ENCODE data around the gene CRYL1.
"Not testable (repeated sequence)": the region's sequence is repeated elsewhere in the genome, so short reads cannot be mapped to it uniquely, and the experiment has no call there.

Gene CRYL1

DNA sequence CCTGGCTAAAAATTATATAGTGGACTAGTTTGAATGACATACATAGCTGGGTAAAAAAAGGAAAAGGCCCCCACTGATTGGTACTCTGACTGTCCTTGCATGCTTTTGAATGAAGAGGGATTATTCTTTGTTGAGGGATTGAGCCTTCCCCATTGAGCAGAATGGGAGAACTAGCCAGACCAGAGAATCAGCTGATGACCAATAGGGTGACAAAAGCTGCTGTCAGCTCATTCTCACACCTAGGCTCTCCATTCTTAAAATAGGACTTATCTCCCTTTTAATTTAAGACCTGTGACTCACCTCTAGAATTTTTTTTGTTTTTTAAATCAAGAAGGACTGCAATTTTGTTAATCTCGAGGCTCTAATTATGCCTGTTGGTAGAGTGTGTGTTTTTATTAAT lies 79.3 kb downstream of the CRYL1 start:
- DNase-seq = no peak

DNA sequence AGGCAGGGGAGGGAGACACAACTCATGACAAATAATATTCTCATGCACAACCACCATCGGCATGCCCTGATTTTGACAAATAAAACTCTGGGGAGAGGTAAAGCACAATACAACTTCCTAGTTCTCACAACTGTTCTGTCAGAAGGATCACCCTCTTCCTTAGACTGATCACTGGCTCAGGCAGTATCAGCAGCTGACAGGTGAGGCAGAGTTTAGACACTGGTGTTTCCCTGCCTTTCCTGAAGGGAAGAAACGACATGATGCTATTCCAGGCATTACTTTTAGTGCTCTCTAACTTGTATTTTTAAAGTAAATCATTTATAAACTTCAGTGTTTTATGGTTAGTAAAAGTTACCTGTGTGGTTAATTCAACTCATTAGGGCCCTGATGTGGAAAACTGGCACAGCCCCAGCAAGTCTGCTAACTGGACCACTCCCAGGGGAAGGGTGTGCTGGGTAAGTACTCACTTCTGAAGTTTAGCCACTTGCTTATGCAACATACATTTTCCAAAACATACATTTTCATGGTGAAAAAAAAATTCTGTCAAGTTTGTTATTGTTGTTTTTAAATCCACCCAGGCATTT lies 82.8 kb downstream of the CRYL1 start:
- no peak for DNase-seq

DNA sequence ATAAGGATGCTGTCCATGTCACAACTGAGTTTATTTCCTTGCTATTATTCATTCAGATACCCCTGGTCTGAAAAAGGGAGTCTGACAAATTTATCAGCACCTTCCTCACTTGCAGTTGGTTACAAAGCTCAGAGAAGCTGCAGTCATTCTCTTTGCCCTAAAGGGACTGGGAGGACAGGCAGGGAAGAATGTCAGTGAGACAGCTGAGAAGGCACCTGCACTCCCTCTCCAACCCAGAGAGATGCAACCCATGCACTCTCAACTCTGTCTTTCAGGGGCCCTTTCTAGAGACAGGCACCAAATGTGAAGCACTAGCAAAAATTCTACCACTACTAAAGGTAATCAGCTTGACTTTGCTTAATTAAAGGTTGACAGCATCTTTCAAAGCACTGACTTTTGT lies 83.3 kb downstream of the CRYL1 start:
- no peak for DNase-seq

GRCh38 chr13:20441879-20442278 lies 83.8 kb downstream of the CRYL1 start:
- no peak for DNase-seq

DNA sequence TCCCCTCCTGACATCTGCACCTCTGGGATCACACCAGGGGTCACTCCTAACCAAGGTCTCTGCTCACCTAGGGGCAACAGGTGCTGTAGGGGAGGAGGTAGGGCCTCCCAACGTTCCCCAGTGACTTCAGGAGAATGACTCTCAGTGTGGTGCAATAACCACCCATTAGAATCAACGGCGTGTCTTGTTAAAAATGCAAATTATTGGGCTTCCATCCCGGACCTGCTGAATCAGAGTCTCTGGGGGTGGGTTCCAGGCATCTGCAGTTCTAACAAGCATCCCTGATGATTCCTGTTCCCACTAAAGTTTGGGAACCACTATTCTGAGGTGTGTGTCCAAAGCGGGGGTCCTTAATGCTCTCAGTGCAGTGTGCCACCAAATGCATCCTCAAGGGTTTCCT lies 84.6 kb downstream of the CRYL1 start:
- DNase-seq = no peak

DNA sequence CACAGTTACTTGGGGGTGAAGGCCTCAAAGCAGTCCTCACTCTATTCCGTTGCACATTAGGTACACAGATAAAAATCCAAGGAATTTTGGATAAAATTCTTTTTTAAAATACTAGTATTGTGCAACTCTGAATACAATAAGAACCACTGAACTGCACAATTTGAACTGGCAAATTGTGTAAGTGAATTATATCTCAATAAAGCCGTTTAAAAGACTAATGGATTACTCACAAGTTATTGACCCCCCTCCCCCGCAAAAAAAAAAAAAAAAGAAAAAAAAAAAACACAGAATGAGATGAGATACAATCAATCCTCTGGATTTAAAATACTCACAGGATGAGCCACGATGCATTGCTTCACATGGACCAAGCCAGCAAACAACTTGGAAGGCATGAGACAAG lies 86.4 kb downstream of the CRYL1 start:
- no peak for DNase-seq

DNA sequence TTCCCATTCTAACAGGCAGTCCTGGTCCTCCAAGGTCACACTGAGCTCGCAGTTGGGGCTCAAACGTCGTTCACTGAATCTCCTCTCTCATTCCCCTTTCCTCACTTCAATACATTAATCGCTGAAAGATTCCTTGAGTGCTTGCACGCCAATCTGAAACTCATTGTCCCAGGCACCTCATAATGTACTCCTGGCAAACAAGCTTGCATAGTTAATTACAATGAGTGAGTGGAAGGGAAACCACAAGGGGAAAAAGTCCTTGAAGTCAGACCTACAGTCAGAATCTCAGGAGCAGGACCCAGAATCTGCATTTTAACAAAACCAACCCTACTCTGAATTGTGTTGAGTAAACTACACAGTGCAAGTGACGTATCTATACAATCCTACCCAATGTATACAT lies 86.9 kb downstream of the CRYL1 start:
- DNase-seq = no peak

GRCh38 chr13:20436505-20436904 lies 89.2 kb downstream of the CRYL1 start:
- no peak for DNase-seq

DNA sequence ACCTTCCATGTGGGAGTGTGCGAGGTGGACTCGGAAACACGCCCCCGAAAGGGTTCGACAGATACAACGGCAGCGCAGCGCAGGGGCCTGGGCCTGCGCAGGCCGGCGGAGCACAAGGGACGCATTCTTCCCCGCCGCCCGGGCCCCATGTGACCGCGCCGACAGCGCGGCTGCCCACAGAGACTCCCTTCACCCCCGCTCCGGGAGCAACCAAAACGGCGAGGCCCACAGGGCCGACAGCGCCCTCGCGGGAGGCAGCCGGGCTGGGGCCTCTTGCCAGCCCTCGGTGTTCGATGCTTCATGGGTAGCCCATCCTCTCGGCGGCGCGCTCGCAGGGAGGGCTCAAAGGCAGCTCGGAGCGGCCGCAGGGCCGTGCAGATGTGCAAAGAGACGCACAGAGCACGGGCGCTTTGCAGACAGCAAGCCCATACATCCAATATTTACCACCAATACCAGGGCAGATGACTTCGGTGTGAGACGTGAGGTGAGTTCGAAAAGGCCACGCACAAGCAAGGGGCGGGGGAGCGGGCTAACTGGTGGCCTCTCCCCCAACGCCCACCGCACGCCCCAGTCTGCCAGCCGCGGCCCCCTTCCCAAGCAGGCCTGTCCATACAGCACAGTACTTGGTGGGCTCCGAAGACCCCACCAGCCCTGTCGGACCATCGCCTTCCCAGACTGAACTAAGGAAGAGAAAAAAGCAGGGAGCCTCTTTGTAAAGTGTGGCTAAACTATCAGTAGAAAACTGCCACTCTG lies 89.9 kb downstream of the CRYL1 start:
- no peak for DNase-seq

- not testable (repeated sequence) for DNase-seq
These were observed 91.4 kb downstream of the CRYL1 start for GRCh38 chr13:20434210-20434609.

GRCh38 chr13:20431687-20432384 lies 93.8 kb downstream of the CRYL1 start:
- DNase-seq = no peak

GRCh38 chr13:20431080-20431479 lies 94.6 kb downstream of the CRYL1 start:
- DNase-seq = no peak

GRCh38 chr13:20430296-20430695 lies 95.4 kb downstream of the CRYL1 start:
- no peak for DNase-seq

DNA sequence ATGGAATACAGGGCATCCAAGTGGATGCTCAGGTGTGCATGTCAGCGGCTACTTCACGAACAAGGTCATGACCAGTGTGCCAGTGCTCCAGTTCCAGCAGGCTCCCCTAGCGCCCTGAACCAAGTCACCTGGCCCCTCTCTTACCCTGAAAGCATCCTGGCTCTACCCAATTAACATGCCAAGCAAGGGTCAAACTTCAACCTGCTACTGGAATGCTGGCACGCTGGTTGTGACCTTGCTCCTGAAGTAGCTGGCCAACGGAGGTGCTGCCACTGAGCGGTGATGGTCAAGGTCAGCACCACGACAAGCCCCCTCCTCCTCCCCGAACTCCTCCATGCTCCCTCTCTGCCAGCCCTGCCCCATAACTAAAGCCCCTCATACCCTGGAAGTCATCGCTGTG lies 96.0 kb downstream of the CRYL1 start:
- no peak for DNase-seq

DNA sequence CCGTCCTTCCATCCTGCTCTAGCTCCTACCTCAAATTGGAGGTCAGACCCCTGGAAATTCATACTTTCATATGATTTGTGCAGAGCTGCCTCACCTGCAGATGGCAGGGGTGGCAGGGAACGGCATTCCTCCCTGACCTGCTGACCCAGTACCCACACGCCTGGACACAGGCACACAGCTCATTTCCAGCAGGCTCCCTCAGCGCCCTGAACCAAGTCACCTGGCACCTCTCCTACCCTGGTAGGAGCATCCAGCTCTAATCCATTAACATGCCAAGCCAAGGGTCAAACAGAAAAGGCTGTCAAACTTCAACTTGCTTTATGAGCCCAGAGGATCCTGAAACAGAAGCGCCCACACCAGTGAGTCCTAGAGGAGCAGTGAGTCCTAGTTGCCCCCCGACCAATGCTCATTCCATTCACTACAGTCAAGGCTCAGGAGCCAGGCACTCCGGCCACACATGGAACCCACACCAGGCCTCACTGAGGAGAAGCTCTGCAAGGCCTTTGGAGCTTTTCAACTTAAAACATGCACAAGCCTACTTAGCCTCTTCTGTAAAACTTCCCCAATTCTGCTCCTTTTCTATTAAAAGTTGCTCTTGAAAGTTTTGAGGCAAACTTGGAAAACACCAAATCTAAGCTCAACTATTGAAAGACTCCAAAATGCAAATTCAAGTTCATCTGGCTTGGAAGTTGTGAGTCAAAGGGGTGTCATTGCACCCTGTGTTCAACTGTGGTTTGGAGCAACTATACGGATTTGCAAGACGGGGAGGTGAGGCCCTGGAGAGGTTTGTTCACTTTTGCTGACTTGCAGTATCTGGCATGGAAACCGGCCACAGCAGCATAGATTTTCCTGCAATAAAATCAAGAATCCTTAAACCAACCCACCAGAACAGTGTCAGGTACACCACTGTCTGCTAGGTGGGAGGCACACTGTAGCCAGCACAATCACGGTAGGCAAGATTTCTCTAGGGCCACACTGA lies 96.7 kb downstream of the CRYL1 start:
- DNase-seq = no peak

GRCh38 chr13:20426766-20427448 lies 98.8 kb downstream of the CRYL1 start:
- DNase-seq = no peak

- no peak for DNase-seq
These were observed 99.8 kb downstream of the CRYL1 start for GRCh38 chr13:20425819-20426219.

DNA sequence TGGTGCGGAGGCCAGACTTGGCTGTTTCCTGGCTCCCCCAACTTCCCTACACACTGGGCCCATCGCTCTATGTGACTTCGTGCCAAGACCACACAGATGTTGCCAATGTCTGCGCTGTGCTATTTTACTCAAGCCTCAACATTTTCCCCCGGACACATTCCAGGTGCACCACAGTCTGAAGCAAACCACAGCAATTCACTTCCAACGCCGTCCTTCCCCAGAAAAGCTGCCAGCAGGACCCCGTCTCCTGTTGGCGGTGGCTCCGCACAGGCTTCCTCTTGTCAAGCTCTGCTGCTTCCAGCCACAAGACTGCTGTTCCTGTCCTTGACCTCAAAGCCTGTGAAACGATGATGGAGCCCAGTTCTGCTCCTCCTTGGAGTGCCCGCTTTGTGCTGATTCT lies 100.7 kb downstream of the CRYL1 start:
- DNase-seq = no peak

DNA sequence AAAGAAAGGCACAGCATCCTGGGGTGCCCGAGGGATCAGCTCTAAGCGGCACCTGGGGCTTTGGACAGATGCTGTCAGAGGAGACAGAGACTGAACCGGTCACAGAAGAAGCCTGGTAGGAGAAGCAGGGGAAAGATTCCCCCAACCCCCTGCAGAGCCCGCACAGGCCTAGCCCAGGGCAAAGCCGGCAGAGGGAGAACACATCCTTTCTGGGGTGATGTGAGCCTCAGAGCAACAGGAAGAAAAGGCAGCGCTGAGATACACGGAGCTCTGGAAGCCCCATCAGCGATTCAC lies 101.2 kb downstream of the CRYL1 start:
- no peak for DNase-seq

DNA sequence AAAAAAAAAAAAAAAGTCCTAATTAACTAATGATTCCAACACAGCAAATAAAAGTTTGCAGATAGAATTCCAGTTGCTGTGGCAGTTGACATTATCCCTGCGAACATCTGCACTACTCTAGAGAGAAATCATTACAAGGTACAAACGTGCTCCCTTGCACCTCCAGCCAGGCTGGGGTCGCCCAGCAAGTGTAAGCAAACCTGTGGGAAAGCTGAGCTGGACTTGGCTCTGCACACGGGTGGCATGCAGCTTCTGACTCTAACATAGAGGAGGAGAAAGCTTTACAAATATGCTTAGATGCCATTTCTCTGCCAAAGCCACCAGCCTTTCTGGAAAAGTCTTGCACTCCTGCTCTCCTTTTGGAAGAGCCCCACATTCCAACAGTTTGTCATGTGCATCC lies 103.3 kb downstream of the CRYL1 start:
- no peak for DNase-seq

DNA sequence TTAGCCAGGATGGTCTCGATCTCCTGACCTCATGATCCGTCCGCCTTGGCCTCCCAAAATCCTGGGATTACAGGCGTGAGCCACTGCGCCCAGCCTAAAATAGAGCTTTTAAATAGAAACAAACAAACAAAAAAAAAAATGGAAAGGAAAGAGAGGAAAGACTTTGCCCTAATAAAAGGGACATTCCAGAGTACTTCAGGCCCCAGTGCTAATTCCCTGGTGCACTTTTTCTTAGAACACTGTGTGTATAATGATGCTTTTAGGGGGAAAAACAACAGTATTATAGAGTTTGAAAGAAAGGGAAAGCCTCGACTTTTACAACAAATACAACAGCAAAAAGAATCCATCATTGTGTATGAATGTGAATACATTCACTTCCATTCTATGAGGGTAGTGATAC lies 104.7 kb downstream of the CRYL1 start:
- no peak for DNase-seq

DNA sequence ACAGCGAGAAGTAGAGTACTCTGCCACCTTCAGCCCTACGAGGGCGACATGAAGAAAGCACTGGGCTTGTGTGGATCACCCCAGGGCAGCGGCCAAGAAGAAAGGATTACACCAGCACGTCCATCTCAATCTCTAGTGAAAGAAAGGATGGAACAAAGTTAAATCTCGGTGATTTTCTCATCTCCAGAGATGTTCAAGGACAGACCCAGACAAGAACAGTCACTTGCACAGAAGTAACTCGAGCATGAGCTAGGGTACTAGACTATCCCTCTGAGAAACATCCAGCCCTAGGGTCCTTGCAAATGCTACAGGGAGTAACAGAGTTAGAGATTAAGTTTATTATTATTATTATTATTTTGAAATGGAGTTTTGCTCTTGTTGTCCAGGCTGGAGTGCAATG lies 106.7 kb downstream of the CRYL1 start:
- DNase-seq = no peak

DNA sequence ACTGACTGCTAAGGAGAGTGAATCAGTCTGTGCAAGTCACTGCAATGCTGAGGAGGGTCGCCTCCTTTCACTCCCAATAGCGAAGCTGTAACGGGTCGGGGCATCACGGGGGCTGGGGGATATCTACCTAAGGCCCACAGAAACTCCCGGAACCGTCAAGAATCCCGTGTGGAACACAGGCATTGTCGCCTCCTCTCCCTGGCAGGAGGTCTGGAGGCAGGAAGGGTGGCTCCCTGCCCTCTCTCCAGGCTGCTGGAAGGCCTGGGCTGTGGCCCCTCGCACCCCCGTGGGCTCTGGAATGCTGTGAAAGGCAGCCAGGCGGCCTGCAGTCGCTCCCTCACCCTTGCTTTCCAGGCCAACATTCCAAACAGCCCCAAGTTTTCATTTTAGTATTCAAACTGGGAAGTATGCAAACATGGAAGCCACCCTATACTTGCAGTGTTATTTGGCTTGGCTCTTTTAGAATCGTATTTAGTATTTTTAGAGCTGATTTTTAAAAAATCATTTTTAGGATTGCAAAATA lies 109.4 kb downstream of the CRYL1 start:
- no peak for DNase-seq
